Ovary (tissue), 9 donors: ENCODE results near the gene LYRM4. TPM values are rescaled to one million over a fixed set of nuclear protein-coding genes. Genes with fewer than 3 reads are reported as not detected.

Source experiments
- DNase-seq, 5 donors: peaks; one replicate each; pipeline ENCODE4 v3.0.0-alpha.2; 2019 to 2020
- H3K27ac ChIP-seq, 2 donors: fragments of 200-600 bp; one replicate each; pipeline versions ENCODE4 v1.5.1 to v1.8.0; 2019 to 2022
- H3K27me3 ChIP-seq: fragments of 200-600 bp; one replicate; pipeline ENCODE4 v1.8.0; 2022
- H3K36me3 ChIP-seq: fragments of 200-600 bp; sonication (generic); one replicate; pipeline ENCODE4 v1.5.1; 2019
- H3K4me1 ChIP-seq: one replicate; pipeline ENCODE4 v1.8.1; 2013; ENCODE audit warnings: mild to moderate bottlenecking, moderate library complexity; ENCODE audit not compliant: insufficient read depth
- H3K4me3 ChIP-seq: fragments of 200-600 bp; sonication (generic); one replicate; pipeline ENCODE4 v1.5.1; 2017
- H3K9me3 ChIP-seq, 2 donors: fragments of 200-600 bp in 1 of 2; sonication (generic) in 1 of 2; one replicate each; pipeline versions ENCODE4 v1.5.1 to v1.8.1; 2013 to 2019; ENCODE audit warnings: mild to moderate bottlenecking in 1 of 2, moderate library complexity in 1 of 2
- CTCF ChIP-seq, 3 donors: fragments of 450-650 bp in 2 of 3; fragments of 200-600 bp in 1 of 3; IDR thresholded peaks; one replicate each; pipeline versions ENCODE4 v1.5.1 to v1.8.0; 2016 to 2022; ENCODE audit warnings: antibody characterized with exemption in 3 of 3, mild to moderate bottlenecking in 1 of 3
- EP300 ChIP-seq: sonication (generic); formaldehyde crosslinking; IDR thresholded peaks from one replicate; pipeline ENCODE4 v1.6.1; 2017; ENCODE audit warnings: antibody characterized with exemption
- POLR2A ChIP-seq: fragments of 450-650 bp; IDR thresholded peaks from one replicate; pipeline ENCODE4 v1.6.1; 2017; ENCODE audit warnings: antibody characterized with exemption, mild to moderate bottlenecking, moderate library complexity
- WGBS, 3 donors: extraction: QIAGEN DNeasy Blood & Tissue Kit in 1 of 3; methylation state at CpG; one replicate each; pipeline versions ENCODE4 v1.1.5 to v1.1.7; 2013 to 2017; 5-methylcytosine and 5-hydroxymethylcytosine counted together
- intact Hi-C, 4 donors: fragments of 100-400 bp; cut with DNase I; formaldehyde crosslinking; loops; one replicate each; pipeline versions ENCODE4 v1.11.0 to v1.15.1; 2022 to 2023
- polyA plus RNA-seq, 2 donors: library from polyadenylated mRNA; stranded (reverse); fragments of 200-250 nt in 1 of 2; fragments of 350-450 nt in 1 of 2; fragmentation: Illumina TruSeq in 1 of 2; extraction: RNeasy Lipid Tissue Mini Kit (QIAGEN cat#74804) in 1 of 2; gene quantifications; one replicate each; pipeline ENCODE4 v1.2.3, GENCODE V29; 2013 to 2014
- total RNA-seq, 7 donors: library from RNA; depleted of rRNA in 2 of 7; stranded (reverse); fragments of >200 nt in 2 of 7; fragmentation: NEBNext Ultra II Directional in 3 of 7; extraction: Animal tissue kit (Norgen Biotek cat#: 25700) in 3 of 7; gene quantifications; one replicate each; pipeline versions ENCODE4 v1.1.0 to v1.2.4, GENCODE V29; 2016 to 2023
- donor health status: DM: no; HTN: no; CAD: no; lungs with moderate emphysema.
- donor health status: DM: no; HTN: no; CAD: no.
- donor health status: Bipolar disorder and iron deficiency.
- donor health status: DM: yes; HTN: yes; CAD: no.
- donor health status: DM: no; HTN: no; CAD: no.
- donor health status: DM: yes; HTN: yes; CAD: no.

Gene LYRM4
- total and polyA plus RNA-seq, 9 donors = 28.0 to 38.2 (median 33.6) TPM

DNA sequence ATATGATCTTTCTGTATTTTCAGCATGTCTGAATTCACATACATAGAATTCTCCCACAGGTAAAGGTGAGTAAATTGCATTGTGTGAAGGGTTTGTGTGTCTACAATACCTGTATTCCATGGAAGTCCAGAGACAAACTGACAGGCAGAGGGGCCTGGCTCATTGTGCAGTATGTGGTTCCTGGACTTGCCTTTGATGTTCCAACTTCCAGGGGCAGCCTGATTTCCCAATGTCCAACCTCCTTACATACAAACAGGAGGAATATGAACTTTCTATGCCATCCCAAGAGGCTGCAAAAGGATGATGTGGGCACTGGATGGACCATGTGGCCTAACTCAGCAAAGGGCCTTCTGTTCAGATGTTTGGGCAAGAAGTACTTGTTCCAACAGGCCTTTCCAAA is 58.5 kb downstream of the LYRM4 start:
- H3K9me3 ChIP-seq = no peaks in the 10 kb centered on the region
- intact Hi-C loops = loop anchor here in 1 of 4 donors (10.0 kb wide), 1 partner anchor 63 kb away; the partner anchor contains the start of genes FARS2 and LYRM4
- no peak overlapping the region for H3K4me3 ChIP-seq
- H3K36me3 ChIP-seq = no peaks in the 10 kb centered on the region
- no peak for DNase-seq
- H3K27me3 ChIP-seq = no peaks in the 10 kb centered on the region
- TF ChIP-seq POLR2A = no peak
- no peak for TF ChIP-seq EP300
- TF ChIP-seq CTCF (IDR thresholded peaks at IDR 0.05) = no peak
- H3K4me1 ChIP-seq = peaks cover 16% of the 10 kb centered on the region
- H3K27ac ChIP-seq = no peak overlapping the region

GRCh38 chr6:5201271-5201670 is 59.5 kb downstream of the LYRM4 start:
- TF ChIP-seq EP300 = no peak
- TF ChIP-seq POLR2A = no peak
- TF ChIP-seq CTCF (IDR thresholded peaks at IDR 0.05) = no peak
- H3K9me3 ChIP-seq = no peaks in the 10 kb centered on the region
- no peaks in the 10 kb centered on the region for H3K27me3 ChIP-seq
- intact Hi-C loops = loop anchor here in 1 of 4 donors (10.0 kb wide), 1 partner anchor 64 kb away; the partner anchor contains the start of genes FARS2 and LYRM4
- WGBS, 3 donors = 86 to 96% (median 90%) methylated on average over 5 of the region's 5 CpGs
- H3K4me1 ChIP-seq = peaks cover 14% of the 10 kb centered on the region
- no peak overlapping the region for H3K4me3 ChIP-seq
- H3K27ac ChIP-seq = no peak overlapping the region
- H3K36me3 ChIP-seq = no peaks in the 10 kb centered on the region
- DNase-seq = no peak

DNA sequence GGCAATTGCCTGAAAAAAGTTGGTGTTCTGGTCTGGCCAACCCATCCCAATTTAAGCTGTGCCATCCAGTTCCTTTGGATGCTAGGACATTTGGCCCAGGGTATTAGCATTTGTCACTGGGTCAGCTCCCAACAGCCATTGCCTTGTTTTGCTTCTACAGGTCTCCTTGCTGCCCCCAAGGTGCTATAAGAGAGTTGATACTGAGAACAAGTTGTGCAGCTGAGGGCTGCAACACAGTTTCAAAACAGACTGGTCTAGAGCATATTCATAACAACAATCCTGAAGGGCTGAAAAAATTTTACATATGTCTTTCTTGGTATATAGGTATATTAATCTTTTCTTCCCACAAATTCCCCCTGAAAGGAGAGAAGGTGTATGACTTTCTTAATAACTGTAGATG is 61.0 kb downstream of the LYRM4 start:
- Histone ChIP-seq H3K4me1 (peaks cover 6% of the 10 kb centered on the region), H3K4me3 (no peak overlapping the region), H3K27ac (no peak overlapping the region), H3K36me3 (no peaks in the 10 kb centered on the region), H3K27me3 (no peaks in the 10 kb centered on the region), H3K9me3 (no peaks in the 10 kb centered on the region)
- TF ChIP-seq POLR2A (no peak), EP300 (no peak), CTCF (IDR thresholded peaks at IDR 0.05) (no peak)
- intact Hi-C loops = loop anchor here in 1 of 4 donors (10.0 kb wide), 1 partner anchor 65 kb away; the partner anchor contains the start of genes FARS2 and LYRM4
- no peak for DNase-seq

GRCh38 chr6:5199283-5199682 is 61.5 kb downstream of the LYRM4 start:
- TF ChIP-seq CTCF (IDR thresholded peaks at IDR 0.05) = no peak
- no peaks in the 10 kb centered on the region for H3K36me3 ChIP-seq
- H3K27ac ChIP-seq = no peak overlapping the region
- peaks cover 4% of the 10 kb centered on the region for H3K4me1 ChIP-seq
- no peaks in the 10 kb centered on the region for H3K9me3 ChIP-seq
- 96 to 98% (median 98%) methylated on average over 2 of the region's 2 CpGs for WGBS, 3 donors
- DNase-seq = no peak
- no peaks in the 10 kb centered on the region for H3K27me3 ChIP-seq
- no peak overlapping the region for H3K4me3 ChIP-seq
- intact Hi-C loops = no loop called here

GRCh38 chr6:5197084-5197483 is 63.7 kb downstream of the LYRM4 start:
- Histone ChIP-seq H3K4me3 (no peak overlapping the region), H3K27ac (no peak overlapping the region), H3K4me1 (peaks cover 4% of the 10 kb centered on the region), H3K36me3 (no peaks in the 10 kb centered on the region), H3K9me3 (no peaks in the 10 kb centered on the region), H3K27me3 (no peaks in the 10 kb centered on the region)
- 96 to 99% (median 96%) methylated on average over 5 of the region's 5 CpGs for WGBS, 3 donors
- intact Hi-C loops = no loop called here
- no peak for DNase-seq
- TF ChIP-seq EP300 (no peak), POLR2A (no peak), CTCF (IDR thresholded peaks at IDR 0.05) (no peak)
